IMR-90 (cell line): ENCODE results near the gene ITPR2. TPM values are rescaled to one million over a fixed set of nuclear protein-coding genes. Genes with fewer than 3 reads are reported as not detected.

Experiments
- ATAC-seq: fragments of 200-7000 bp; cut with Tn5 transposase; 2 replicates; pipeline ENCODE4 v1.9.1; 2020; ENCODE audit warnings: low read depth, mild to moderate bottlenecking, moderate library complexity
- BruUV-seq: library from RNA; stranded (reverse); fragments of 400-500 nt; replicated peaks from 2 replicates; lab custom pipeline; 2021; lab: Mats Ljungman, UMichigan
- CTCF ChIA-PET: fragments of 300-600 bp; formaldehyde crosslinking; extraction: SDS; loops from one replicate; lab custom pipeline; 2021; ENCODE audit warnings: antibody characterized with exemption; lab: Yijun Ruan, JAX
- POLR2A ChIA-PET: fragments of 300-600 bp; sonication (Branson Sonifier 250); formaldehyde crosslinking; loops from one replicate; lab custom pipeline; 2022; ENCODE audit warnings: antibody characterized with exemption; ENCODE audit not compliant: unreplicated experiment; lab: Charles Lee
- DNase-seq: peaks from one replicate; pipeline ENCODE4 v3.0.0; 2013
- H2AFZ ChIP-seq: replicated peaks from 2 replicates; pipeline ENCODE3; 2013; ENCODE audit warnings: low read length, mild to moderate bottlenecking; ENCODE audit not compliant: poor library complexity
- H2AK5ac ChIP-seq: 2 replicates; pipeline ENCODE4 v1.6.1; 2013; ENCODE audit warnings: low read depth, low read length, inconsistent platforms
- H2AK9ac ChIP-seq: replicated peaks from 2 replicates; pipeline ENCODE3; 2013; ENCODE audit warnings: mild to moderate bottlenecking, low read depth, low read length, moderate library complexity; ENCODE audit not compliant: poor library complexity
- H2BK120ac ChIP-seq: 2 replicates; pipeline ENCODE4 v1.6.1; 2013; ENCODE audit warnings: low read depth, low read length, inconsistent platforms
- H2BK15ac ChIP-seq: 3 replicates; pipeline ENCODE4 v1.6.1; 2013; ENCODE audit warnings: low read depth, low read length, inconsistent platforms
- H2BK20ac ChIP-seq: 2 replicates; pipeline ENCODE4 v1.6.1; 2013; ENCODE audit warnings: low read depth, mild to moderate bottlenecking, inconsistent platforms, low read length, moderate library complexity
- H2BK5ac ChIP-seq: 2 replicates; pipeline ENCODE4 v1.6.1; 2013; ENCODE audit warnings: mild to moderate bottlenecking, low read depth, low read length, inconsistent platforms; ENCODE audit not compliant: poor library complexity, severe bottlenecking
- H3K14ac ChIP-seq: replicated peaks from 2 replicates; pipeline ENCODE4 v1.6.1; 2013; ENCODE audit warnings: low read depth, low read length, inconsistent platforms
- H3K18ac ChIP-seq: 2 replicates; pipeline ENCODE4 v1.6.1; 2013; ENCODE audit warnings: low read depth, low read length, control low read depth
- H3K23ac ChIP-seq: 2 replicates; pipeline ENCODE4 v1.6.1; 2013; ENCODE audit warnings: low read depth, low read length, inconsistent platforms
- H3K27ac ChIP-seq: 2 replicates; pipeline ENCODE4 v1.5.1; 2013; ENCODE audit warnings: mild to moderate bottlenecking, control low read depth, low read length; ENCODE audit not compliant: insufficient read depth
- H3K27me3 ChIP-seq: 2 replicates; pipeline ENCODE4 v1.6.1; 2013; ENCODE audit warnings: low read length; ENCODE audit not compliant: control insufficient read depth, insufficient read depth
- H3K36me3 ChIP-seq: 2 replicates; pipeline ENCODE4 v1.6.1; 2013; ENCODE audit warnings: low read length, mixed read lengths; ENCODE audit not compliant: control insufficient read depth, insufficient read depth
- H3K4ac ChIP-seq: 2 replicates; pipeline ENCODE4 v1.6.1; 2013; ENCODE audit warnings: low read depth, low read length, inconsistent platforms
- H3K4me1 ChIP-seq: 2 replicates; pipeline ENCODE4 v1.6.1; 2013; ENCODE audit warnings: low read length, mixed read lengths; ENCODE audit not compliant: control insufficient read depth, insufficient read depth
- H3K4me2 ChIP-seq: 2 replicates; pipeline ENCODE4 v1.6.1; 2013; ENCODE audit warnings: low read depth, mild to moderate bottlenecking, control low read depth, low read length, moderate library complexity
- H3K4me3 ChIP-seq: 2 replicates; pipeline ENCODE4 v1.5.1; 2013; ENCODE audit warnings: low read depth, mild to moderate bottlenecking, control low read depth, low read length, moderate library complexity; ENCODE audit not compliant: insufficient read depth
- H3K56ac ChIP-seq: 2 replicates; pipeline ENCODE4 v1.6.1; 2013; ENCODE audit warnings: low read length, inconsistent platforms; ENCODE audit not compliant: insufficient read depth; ENCODE audit errors: extremely low read depth
- H3K79me1 ChIP-seq, 2 experiments: 2 replicates each; pipeline ENCODE4 v1.6.1; 2013; ENCODE audit warnings: low read length in 2 of 2, inconsistent platforms in 1 of 2, low read depth in 1 of 2
- H3K9ac ChIP-seq: 2 replicates; pipeline ENCODE4 v1.6.1; 2013; ENCODE audit warnings: low read depth, low read length, control low read depth
- H3K9me1 ChIP-seq: 2 replicates; pipeline ENCODE4 v1.6.1; 2013; ENCODE audit warnings: low read length, inconsistent platforms; ENCODE audit not compliant: insufficient read depth
- H3K9me3 ChIP-seq: 2 replicates; pipeline ENCODE4 v1.6.1; 2013; ENCODE audit warnings: low read length; ENCODE audit not compliant: control insufficient read depth, insufficient read depth
- H4K20me1 ChIP-seq: 2 replicates; pipeline ENCODE4 v1.6.1; 2013; ENCODE audit warnings: low read length, inconsistent platforms; ENCODE audit not compliant: insufficient read depth
- H4K5ac ChIP-seq: 2 replicates; pipeline ENCODE4 v1.6.1; 2013; ENCODE audit warnings: mild to moderate bottlenecking, low read depth, low read length, control low read depth
- H4K8ac ChIP-seq, 2 experiments: 2 replicates each; pipeline ENCODE4 v1.6.1; 2013; ENCODE audit warnings: low read depth in 2 of 2, low read length in 2 of 2, control low read depth in 1 of 2, inconsistent platforms in 1 of 2
- H4K91ac ChIP-seq: 2 replicates; pipeline ENCODE4 v1.6.1; 2013; ENCODE audit warnings: low read depth, low read length, inconsistent platforms; ENCODE audit not compliant: insufficient read depth
- CEBPB ChIP-seq: IDR thresholded peaks from 2 replicates; pipeline ENCODE4 v1.6.1; 2012; ENCODE audit warnings: low read depth, low read length, improper control_type of control experiment
- CTCF ChIP-seq: conservative IDR thresholded peaks from 2 replicates; pipeline ENCODE4 v1.5.1; 2012; ENCODE audit warnings: mild to moderate bottlenecking, low read depth, low read length, improper control_type of control experiment
- NFE2L2 ChIP-seq: fragments of 150-350 bp; IDR thresholded peaks from 2 replicates; pipeline ENCODE4 v1.6.1; 2016; ENCODE audit warnings: low read depth, mild to moderate bottlenecking, low read length
- dilution Hi-C: fragments of 300-500 bp; cut with HindIII; formaldehyde crosslinking; loops from one replicate; pipeline ENCODE4 v1.14.3; 2018; ENCODE audit warnings: low sequenced_read_pairs; ENCODE audit not compliant: unreplicated experiment
- in situ Hi-C: fragments of 300-500 bp; cut with MboI; formaldehyde crosslinking; loops from 3 replicates; pipeline ENCODE4 v1.14.3; 2019; ENCODE audit warnings: low sequenced_read_pairs, inconsistent platforms, mixed read lengths
- intact Hi-C: fragments of 100-400 bp; cut with micrococcal nuclease; formaldehyde crosslinking; loops from 2 replicates; pipeline ENCODE4 v1.10.0; 2022
- polyA plus RNA-seq, 3 experiments: library from polyadenylated mRNA; depleted of rRNA; stranded (reverse); fragments of >200 nt; gene quantifications; 2 replicates each; pipeline ENCODE4 v1.2.3, GENCODE V29; 2012; ENCODE audit warnings: low replicate concordance in 1 of 3
- total RNA-seq: library from RNA; depleted of rRNA; stranded (reverse); fragments of >200 nt; gene quantifications from 2 replicates; pipeline ENCODE4 v1.2.3, GENCODE V29; 2012

The ITPR2 gene
- total and polyA plus RNA-seq, 2 of the 4 experiments (the other 2 are of a cell fraction): 1.2 to 9.0 TPM

GRCh38 chr12:26471560-26471959 lies 361.4 kb downstream of the ITPR2 start:
- TF ChIP-seq CEBPB: no peak
- peak; percentile 50; the same call in 1 of the 2 replicates for TF ChIP-seq NFE2L2
- TF ChIP-seq CTCF: no peak
- CTCF ChIA-PET: no interaction called here
- H3K9me1 ChIP-seq: peaks cover 3% of the 10 kb centered on the region; the same call in 1 of the 2 replicates
- H3K9me3 ChIP-seq: no peaks in the 10 kb centered on the region
- in situ Hi-C loops (no loop called here), intact Hi-C loops (loop anchor here (5.0 kb wide), 1 partner anchor 354 kb away; no protein-coding TSS in a partner anchor), dilution Hi-C loops (no loop called here)
- H2BK15ac ChIP-seq: no peak overlapping the region
- no peak overlapping the region for H3K4me3 ChIP-seq
- no peaks in the 10 kb centered on the region for H3K27me3 ChIP-seq
- H3K18ac ChIP-seq: no peak overlapping the region
- no peak overlapping the region for H3K4me2 ChIP-seq
- H2BK120ac ChIP-seq: no peak overlapping the region
- no peak overlapping the region for H2AFZ ChIP-seq
- no peak overlapping the region for H2AK9ac ChIP-seq
- no peak overlapping the region for H3K14ac ChIP-seq
- DNase-seq: peak; percentile 68
- no peak overlapping the region for H3K9ac ChIP-seq
- no peak overlapping the region for H2BK5ac ChIP-seq
- no peak overlapping the region for H3K56ac ChIP-seq
- no peak overlapping the region for H2BK20ac ChIP-seq
- no peaks in the 10 kb centered on the region for H4K20me1 ChIP-seq
- H3K4me1 ChIP-seq: no peaks in the 10 kb centered on the region
- no peak overlapping the region for H3K27ac ChIP-seq
- H3K4ac ChIP-seq: no peak overlapping the region
- H4K91ac ChIP-seq: no peak overlapping the region
- H3K23ac ChIP-seq: no peak overlapping the region
- BruUV-seq: no TSS peak
- H4K8ac ChIP-seq: no peak overlapping the region
- ATAC-seq: peak; percentile 73
- no peak overlapping the region for H2AK5ac ChIP-seq
- H3K36me3 ChIP-seq: no peaks in the 10 kb centered on the region
- POLR2A ChIA-PET: no interaction called here
- no peaks in the 10 kb centered on the region for H3K79me1 ChIP-seq
- H4K5ac ChIP-seq: no peak overlapping the region
